HG03342 (cell line): Measurements from ENCODE around the gene UNKL.
"Not testable (repeated sequence)": the region's sequence is repeated elsewhere in the genome, so short reads cannot be mapped to it uniquely, and the experiment has no call there.

Source experiments
- ATAC-seq: cut with Tn5 transposase; IDR thresholded peaks from one replicate; pipeline ENCODE4 v1.9.1; 2021; ENCODE audit warnings: mild to moderate bottlenecking, moderate library complexity; ENCODE audit not compliant: unreplicated experiment

The UNKL gene

DNA sequence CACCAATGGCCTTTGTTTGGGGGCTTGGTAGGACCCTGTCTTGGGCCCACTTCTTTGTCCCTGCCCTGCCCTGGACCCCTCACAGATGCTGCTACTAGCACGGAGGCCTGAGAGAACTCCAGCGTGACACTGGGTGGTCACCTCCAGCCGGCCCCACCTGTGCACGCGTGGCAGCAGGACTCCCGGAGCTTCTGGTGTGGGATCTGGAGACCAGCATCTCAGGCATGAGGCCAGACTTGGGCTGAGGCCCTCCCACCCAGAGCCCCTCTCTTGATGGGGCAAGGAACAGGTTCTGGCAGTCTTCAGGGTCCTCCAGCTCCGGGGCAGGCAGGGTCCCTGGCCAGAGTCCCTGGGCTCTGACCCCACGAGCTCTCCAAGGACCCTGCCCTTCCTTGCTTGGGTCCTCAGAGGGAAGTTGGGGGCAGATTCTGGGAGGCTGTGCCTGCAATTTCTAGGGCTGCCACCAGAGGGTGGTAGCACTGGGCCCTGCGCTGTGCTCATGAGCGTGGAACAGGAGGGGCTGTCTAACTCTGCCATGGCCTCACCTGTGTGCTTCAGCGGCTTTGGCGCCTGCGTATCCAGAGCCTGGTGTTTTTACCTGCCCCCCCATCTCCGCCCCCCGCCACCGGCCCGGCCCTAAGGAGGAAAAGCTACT, 84.1 kb downstream of the UNKL start:
- ATAC-seq = no peak

DNA sequence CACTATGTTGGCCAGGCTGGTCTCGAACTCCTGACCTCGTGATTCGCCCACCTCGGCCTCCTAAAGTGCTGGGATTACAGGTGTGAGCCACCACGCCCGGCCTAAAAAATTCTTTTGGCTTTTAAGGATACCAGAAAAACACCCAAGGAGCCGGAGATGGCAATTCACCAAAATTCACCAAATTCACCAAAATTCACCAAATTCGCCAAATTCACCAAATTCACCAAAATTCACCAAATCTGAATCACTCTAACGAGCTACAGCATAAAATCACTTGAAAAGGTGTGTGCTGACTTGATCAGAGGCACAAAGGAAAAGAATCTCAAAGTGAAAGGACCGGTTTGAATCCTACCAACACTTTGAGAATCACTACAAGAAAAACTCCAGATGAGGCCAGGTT, 85.5 kb downstream of the UNKL start:
- ATAC-seq = not testable (repeated sequence)

- not testable (repeated sequence) for ATAC-seq
Measured at GRCh38 chr16:1328136-1328535, 86.4 kb downstream of the UNKL start.

- ATAC-seq = no peak
Measured at GRCh38 chr16:1327619-1327947, 86.9 kb downstream of the UNKL start.

- ATAC-seq = no peak
Measured at GRCh38 chr16:1326946-1327618, 87.4 kb downstream of the UNKL start.

- ATAC-seq = no peak
Measured at GRCh38 chr16:1326391-1326790, 88.1 kb downstream of the UNKL start.

GRCh38 chr16:1325673-1326371, 88.7 kb downstream of the UNKL start:
- ATAC-seq = no peak

DNA sequence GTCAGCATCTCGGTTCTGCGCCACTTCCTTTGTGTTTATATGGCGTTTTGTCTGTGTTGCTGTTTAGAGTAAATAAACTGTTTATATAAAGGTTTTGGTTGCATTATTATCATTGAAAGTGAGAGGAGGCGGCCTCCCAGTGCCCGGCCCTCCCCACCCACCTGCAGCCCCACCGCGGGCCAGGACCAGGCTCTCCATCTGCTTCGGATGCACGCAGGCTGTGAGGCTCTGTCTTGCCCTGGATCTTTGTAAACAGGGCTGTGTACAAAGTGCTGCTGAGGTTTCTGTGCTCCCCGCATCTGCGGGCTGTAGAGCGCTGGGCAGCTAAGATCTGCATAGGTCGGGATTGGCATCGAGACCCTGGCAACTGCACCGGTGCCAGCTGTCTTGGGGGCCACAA, 89.2 kb downstream of the UNKL start:
- no peak for ATAC-seq

DNA sequence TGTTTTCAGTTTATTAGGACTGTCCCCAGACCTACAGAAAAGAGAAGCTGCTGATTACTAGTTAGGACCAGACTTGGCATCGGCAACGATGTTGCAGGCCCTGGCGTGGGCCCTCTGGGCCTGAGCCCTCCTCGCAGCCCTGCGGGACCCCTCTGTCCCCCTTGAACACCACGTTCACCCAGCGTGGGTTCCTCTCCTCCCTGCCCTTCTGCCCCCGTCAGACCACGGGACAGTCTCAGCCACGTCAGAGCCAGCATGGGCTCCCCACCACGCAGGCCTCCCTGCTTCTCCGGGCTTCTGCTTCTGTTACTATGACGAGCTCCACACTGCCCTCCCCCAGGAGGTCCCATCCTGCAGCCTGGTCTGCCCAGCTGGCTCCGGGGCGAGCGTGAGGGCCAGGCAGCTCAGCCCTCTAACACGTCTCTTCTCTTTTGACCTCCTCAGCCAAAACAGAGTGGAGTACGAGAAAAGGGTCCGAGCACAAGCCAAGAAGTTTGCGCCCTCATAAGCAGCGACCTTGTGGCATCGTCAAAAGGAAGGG, 90.1 kb downstream of the UNKL start:
- no peak for ATAC-seq

DNA sequence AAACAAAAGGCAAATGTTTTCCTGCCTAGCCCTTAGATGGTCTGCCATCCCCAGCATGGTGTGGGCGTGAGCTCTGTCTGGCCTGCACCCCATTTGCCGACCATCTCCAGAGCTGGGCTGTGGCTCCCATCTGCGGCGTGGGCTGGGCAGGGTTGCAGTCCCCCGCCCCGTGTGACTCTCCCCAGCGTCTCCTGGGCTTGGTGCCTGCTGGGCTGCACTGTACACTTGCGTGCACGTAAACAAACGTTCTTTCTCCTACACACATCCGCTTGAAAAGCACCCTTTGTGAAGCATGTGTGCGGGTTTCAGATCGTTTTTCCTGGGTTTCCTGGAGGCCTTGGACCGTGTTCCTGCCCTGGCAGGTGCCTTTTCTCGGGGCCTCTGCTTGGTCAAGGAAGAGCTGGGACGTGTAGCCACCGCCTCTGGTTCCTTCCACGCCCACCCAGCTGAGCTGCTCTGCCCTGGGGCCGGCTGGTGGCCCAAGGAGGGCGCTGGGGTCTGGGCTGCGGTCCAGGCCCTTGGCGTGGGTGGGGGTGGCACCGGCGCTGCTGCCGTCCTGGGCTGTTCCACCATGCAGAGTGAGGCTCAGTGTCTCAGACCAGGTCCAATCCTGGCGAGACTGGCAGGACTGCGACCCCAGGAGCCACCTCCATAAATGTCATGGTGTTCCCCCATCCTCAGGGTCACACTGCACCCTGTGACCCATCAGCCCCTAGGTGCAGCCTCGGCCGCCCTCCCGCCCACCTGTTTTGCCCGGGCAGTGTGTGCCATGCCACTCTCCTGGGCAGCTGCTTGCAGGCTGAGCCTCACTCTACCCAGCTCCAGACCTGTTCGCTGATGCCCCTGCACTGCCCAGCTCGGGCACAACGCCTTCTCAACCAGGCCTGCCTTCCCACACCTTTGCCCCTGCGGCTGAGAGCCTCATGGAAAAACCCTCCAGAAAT, 90.9 kb downstream of the UNKL start:
- ATAC-seq = no peak

- ATAC-seq = no peak
Measured at GRCh38 chr16:1322407-1322806, 92.1 kb downstream of the UNKL start.

DNA sequence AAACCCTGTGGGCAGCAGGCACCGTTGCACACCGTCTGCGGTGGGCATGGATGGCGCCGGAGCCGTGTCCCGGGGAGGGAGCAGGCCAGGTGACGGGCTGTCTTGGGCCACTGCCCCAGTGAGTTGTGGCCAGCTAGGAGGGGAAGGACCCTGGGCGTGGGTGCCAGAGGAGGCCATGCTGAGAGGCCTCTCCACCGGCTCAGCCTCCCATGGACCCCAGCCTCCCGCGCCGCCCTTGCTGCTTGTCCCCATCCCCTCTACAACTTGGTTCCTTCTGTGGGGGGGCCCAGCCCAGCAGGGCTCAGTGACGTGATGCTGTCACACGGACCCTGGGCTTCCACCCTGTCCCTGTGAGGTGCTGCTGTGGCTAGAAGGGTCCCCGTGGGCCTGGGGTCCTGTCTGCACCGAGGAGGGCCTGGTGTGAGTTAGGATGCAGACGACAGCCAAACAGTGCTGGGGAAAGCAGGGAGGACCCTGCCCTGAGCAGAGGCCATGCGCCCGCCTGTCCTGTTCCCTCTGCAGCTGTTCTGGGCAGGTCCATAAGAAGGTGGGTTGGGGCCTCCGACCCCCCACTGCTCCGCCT, 93.8 kb downstream of the UNKL start:
- no peak for ATAC-seq

DNA sequence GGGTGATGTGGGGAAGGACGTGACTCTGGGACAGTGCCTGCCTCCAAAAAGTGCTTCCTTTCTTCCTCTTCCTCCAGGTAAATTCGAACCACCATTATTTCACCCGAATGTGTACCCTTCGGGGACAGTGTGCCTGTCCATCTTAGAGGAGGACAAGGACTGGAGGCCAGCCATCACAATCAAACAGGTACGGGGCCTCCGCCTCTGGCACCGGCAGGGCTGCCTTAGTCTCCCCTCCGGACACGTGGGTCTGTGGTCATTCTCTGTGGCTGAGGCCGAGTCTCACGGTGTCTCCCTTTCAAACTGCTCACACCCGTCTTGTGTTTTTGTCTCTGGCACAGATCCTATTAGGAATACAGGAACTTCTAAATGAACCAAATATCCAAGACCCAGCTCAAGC, 94.4 kb downstream of the UNKL start:
- no peak for ATAC-seq

GRCh38 chr16:1319041-1319440, 95.5 kb downstream of the UNKL start:
- ATAC-seq = no peak

GRCh38 chr16:1318268-1318545, 96.3 kb downstream of the UNKL start:
- no peak for ATAC-seq

- ATAC-seq = no peak
Measured at GRCh38 chr16:1317479-1318267, 96.8 kb downstream of the UNKL start.

GRCh38 chr16:1316033-1316405, 98.5 kb downstream of the UNKL start:
- no peak for ATAC-seq

GRCh38 chr16:1315081-1316032, 99.1 kb downstream of the UNKL start:
- no peak for ATAC-seq
